IPS DF 19.7 (cell line): ENCODE data around the gene UNCX.

Experiments used
- DNase-seq: peaks from one replicate; pipeline ENCODE4 v3.0.0-alpha.2; 2013; ENCODE audit warnings: low read depth, low spot score

The UNCX gene

DNA sequence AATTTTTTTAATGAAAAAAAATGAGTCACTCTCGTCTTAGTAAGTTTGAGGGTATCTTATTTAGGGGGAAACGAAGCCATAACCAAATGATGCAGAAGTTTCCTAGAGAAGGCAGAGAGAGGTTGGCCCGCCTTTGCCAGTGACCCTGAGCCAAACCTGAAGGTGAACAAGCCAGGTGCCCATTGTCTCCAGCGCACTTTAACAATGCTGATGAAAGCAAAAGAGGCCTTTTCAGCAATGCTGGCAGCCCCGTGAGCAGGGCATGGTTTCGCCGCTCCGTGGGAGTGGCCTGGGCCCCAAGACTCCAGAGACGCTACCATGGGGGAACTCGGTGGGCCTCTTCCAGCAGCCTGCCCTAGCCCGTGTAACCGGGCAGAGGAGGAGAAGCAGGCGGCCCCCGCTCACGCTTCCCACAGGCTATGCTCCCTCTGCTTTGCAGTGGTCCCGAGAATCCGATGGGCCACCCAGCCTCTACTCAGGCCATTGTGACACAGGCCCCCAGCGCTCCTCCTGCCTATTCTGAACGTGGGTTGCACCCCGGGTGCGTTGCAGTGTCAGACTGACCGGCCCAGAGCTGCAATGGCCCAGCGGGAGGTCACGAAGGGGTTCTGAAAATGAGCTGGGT is 14.0 kb upstream of the UNCX start:
- no peak for DNase-seq

DNA sequence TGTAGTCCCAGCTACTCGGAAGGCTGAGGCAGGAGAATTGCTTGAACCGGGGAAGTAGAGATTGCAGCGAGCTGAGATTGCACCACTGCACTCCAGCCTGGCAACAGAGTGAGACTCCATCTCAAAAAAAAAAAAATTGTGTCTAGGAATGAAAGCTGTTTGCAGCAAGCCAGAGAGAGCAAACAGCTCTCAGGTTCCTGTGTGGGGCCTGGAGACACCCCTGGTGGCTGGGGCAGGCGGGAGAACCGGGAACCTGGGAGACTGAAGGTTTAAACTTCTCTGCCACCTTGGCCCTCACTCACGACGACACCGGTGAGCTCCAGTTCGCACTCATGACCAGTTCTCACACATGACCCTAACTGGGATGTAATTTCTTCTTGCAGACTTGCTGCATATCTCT is 13.2 kb upstream of the UNCX start:
- no peak for DNase-seq

DNA sequence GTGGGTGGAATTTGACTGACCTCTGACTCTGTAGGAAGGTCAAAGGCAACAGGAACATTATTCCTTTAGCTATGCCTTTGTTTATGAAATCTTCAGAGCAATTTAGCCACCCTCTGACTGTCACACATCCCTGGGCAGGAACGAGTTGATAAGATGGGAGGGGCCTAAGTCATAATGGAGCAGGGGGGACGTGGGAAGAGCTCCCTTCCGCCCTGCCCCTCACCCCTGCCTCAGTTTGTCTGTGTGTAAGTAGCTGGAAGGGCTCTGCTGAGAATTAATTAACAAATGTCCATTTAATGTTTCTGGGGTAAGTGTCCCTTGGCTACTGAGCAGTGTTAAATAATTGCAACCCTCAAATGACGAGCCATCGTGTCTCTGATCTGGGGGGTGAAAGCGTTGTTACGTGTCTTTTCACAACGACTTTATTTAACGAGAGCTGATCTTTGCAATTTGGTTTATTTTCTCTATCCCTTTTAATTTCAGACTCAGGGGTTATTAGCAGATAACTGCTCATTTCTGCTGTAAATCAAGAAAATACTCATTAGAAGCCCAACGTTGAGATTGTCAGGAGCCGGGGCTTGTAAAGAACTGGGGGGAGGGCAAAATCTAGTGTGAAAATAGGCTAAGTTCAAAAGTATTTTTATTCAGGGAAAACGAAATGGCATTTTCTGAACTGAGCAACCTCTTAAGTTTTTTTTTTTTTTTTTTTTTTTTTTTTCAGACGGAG is 12.5 kb upstream of the UNCX start:
- no peak for DNase-seq

- no peak for DNase-seq
Observed at GRCh38 chr7:1220977-1221745, 11.5 kb upstream of the UNCX start.

GRCh38 chr7:1223196-1223981 is 9.3 kb upstream of the UNCX start:
- no peak for DNase-seq

GRCh38 chr7:1224086-1224716 is 8.5 kb upstream of the UNCX start:
- no peak for DNase-seq

DNA sequence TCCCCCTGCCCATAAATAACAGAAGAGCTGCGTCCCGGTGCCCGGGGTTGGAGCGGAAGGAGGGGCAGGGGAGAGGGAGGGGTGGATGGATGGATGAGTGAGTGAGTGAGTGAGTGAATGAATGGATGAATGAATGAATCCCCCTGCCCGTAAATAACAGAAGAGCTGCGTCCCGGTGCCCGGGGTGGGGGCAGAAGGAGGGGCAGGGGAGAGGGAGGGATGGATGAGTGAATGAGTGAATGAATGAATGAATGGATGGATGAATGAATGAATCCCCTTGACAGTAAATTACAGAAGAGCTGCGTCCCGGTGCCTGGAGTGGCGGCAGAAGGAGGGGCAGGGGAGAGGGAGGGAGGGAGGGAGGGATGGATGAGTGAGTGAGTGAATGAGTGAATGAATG is 7.6 kb upstream of the UNCX start:
- DNase-seq: no peak

DNA sequence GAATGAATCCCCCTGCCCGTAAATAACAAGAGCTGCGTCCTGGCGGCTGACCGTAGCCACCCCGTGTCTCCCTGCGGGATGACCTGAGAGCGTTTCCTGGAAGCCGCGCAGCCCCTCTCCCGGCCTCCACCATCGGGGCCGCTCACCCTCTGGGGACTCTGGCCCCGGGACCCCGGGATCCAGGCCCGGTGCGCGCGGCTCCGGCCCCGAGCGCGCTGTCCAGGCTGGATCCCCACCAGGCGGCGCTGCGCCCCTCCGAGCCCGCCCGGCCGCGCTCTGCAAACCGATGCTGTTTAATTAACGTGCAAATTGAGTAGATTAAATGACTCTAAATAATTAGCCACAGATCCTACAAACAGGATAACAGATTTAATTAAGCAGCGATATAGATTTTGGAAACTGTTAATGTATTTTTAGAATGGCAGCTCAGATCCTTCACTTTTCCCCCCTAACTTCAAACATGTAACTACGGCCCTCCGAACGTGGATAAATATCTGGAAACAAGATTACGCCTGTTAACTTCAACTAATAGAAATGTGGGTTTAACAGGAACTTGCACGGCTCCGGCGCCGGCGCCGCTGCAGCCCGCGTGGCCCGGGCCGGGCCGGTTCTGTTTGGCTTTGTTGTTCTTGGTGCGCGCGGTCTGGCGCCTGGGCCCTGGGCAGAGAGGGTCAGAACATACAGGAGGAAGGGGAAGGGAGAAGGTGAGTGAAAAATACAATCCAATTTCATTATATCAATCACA is 7.1 kb upstream of the UNCX start:
- DNase-seq: no peak

- DNase-seq: no peak
Observed at GRCh38 chr7:1226186-1226901, 6.3 kb upstream of the UNCX start.

DNA sequence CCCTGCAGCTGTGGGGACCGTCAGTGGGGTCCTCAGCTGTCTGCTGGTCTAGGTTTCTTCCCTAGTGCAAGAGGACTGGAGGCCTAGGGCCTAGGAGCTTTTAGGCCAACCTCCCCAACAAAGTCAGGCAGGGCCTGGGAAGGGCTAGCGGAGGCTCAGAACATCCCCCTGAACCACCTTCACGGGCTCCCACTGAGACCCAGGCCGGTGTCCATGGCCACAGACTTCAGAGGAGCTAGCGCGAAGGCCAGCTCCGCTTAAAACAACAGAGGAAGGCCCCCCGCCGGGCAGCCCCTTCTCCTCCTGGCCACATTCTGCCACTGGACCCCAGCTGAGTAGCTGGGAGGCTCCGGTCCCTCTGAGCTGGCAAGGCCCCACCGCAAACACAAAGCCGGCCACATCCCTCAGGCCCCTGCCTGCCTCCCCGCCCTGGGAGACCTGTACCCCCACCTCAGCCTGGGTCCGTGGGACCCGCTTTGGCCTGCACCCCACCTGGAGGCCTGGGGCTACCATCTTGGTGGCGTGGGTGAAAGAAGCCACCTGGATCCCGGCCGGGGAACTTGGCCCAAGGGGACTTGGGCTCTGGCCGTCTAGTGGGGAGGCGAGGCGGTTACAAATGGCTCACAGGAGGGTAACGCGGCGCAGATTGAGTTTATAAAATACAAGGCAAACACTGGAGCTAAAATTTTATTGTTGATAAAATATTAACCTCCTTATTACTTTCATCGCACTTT is 5.4 kb upstream of the UNCX start:
- no peak for DNase-seq

DNA sequence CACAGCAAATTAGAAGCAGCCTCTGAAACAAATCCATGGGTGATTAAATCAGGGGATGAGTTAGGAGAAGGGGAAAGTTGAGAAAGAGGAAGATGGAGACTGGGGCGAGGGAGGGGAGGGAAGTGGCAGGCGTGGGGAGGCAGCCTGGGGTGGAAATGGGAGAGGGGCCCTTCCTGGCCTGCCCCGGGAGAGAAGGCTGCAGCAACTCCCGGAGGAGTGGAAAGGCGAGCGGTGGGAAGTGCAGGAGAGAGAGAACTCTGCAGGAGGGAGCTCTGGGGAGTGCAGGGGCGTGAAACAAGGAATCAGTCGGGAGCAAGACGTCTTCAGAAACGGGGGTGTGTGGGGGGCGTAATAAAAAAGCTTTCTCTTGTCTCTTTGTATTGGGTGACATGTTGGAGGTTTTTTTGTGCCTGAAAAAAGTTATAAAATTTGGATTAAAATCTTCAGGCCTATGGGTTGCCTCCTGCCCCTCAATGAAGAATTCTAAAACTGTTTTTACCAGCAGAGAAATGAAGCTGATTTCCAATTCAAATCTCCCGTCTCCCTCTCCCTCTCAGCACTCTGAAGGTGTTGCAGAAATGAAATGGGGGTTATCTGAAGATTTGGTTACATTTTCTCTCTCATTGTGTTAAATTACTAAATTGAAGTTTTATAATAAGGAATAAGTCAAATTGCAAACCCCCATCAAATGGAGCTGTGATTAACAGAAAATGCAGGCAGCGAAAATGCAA is 4.7 kb upstream of the UNCX start:
- peak; percentile 93 for DNase-seq

GRCh38 chr7:1228545-1229201 is 4.0 kb upstream of the UNCX start:
- no peak for DNase-seq

DNA sequence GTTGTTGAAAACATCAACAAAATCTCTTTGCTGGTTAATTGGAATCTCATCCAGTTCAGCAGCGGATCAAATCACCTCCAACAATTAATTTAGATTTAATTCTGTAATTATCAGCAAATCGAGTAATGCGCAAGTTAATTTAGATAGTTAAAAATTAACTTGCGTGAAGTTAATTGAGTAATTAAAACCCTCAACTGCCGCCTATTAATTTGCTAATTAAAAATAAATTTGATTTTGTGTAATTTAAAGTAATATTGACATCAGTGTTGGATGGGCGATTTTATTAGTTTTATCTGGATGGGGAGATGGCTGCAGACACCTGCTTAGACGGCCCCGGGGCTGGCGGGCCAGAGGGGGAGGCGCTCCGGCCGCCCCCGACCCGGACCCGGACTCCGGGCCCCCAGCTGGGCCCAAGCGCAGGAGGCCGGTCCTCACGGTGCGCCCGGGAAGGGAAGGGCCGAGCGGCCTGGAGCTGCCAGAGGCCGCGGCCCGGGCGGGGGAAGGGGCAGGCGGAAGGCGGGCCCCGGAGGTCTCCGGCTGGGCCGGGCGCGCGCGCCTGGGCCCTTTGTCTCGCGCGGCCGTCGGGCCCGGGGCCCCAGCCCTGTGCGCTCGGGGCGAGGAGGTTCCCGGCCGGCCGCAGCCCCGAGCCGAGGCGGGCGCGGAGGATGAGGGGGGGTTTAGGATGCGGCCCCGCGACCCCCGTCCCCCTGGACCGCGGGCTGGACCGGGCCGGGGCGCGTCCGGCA is 3.3 kb upstream of the UNCX start:
- no peak for DNase-seq

- DNase-seq: no peak
Observed at GRCh38 chr7:1229956-1230355, 2.7 kb upstream of the UNCX start.

- DNase-seq: no peak
Observed at GRCh38 chr7:1230411-1231213, 2.1 kb upstream of the UNCX start.

- DNase-seq: no peak
Observed at GRCh38 chr7:1231214-1232102, 1.2 kb upstream of the UNCX start.
